Transverse colon (tissue), 3 donors: ENCODE results near the gene LDLRAD4.

Source experiments
- CTCF ChIP-seq, 5 experiments: fragments of 200-600 bp in 3 of 5; fragments of 450-650 bp in 2 of 5; sonication (generic) in 3 of 5; IDR thresholded peaks; 1 replicate in 2 of 5; 2 replicates in 3 of 5; pipeline ENCODE4 v1.5.1; 2016 to 2017; ENCODE audit warnings: antibody characterized with exemption in 5 of 5, inconsistent platforms in 3 of 5, mild to moderate bottlenecking in 2 of 5, moderate library complexity in 1 of 5
- EP300 ChIP-seq: sonication (generic); formaldehyde crosslinking; IDR thresholded peaks from one replicate; pipeline ENCODE4 v1.6.1; 2017; ENCODE audit warnings: antibody characterized with exemption, low read depth

GRCh38 chr18:13437034-13437433, 218.5 kb downstream of the LDLRAD4 start:
- TF ChIP-seq CTCF (IDR thresholded peaks at IDR 0.05) (no peak), EP300 (no peak)
